Adipocyte (in vitro differentiated cells): ENCODE measurements around the gene PGAP3.
"Not testable (repeated sequence)": the region's sequence is repeated elsewhere in the genome, so short reads cannot be mapped to it uniquely, and the experiment has no call there.

Source experiments
- DNase-seq: peaks from one replicate; pipeline ENCODE4 v3.0.0-alpha.2; 2015; ENCODE audit warnings: low read depth
- H3K27me3 ChIP-seq: replicated peaks from 2 replicates; pipeline ENCODE4 v1.7.0; 2013; ENCODE audit warnings: mild to moderate bottlenecking, low read length, moderate library complexity; ENCODE audit not compliant: control insufficient read depth, insufficient read depth
- H3K36me3 ChIP-seq: 2 replicates; pipeline ENCODE4 v1.7.0; 2013; ENCODE audit warnings: low read length, mild to moderate bottlenecking, moderate library complexity; ENCODE audit not compliant: control insufficient read depth, insufficient read depth, severe bottlenecking
- H3K4me1 ChIP-seq: 2 replicates; pipeline ENCODE4 v1.7.0; 2013; ENCODE audit warnings: mild to moderate bottlenecking, low read length, moderate library complexity; ENCODE audit not compliant: control insufficient read depth, insufficient read depth
- H3K4me3 ChIP-seq: 2 replicates; pipeline ENCODE4 v1.7.0; 2013; ENCODE audit warnings: mild to moderate bottlenecking, low read length, moderate library complexity
- H3K9ac ChIP-seq: 2 replicates; pipeline ENCODE4 v1.7.0; 2013; ENCODE audit warnings: mild to moderate bottlenecking, low read length, moderate library complexity
- H3K9me3 ChIP-seq: 2 replicates; pipeline ENCODE4 v1.7.0; 2013; ENCODE audit warnings: mild to moderate bottlenecking, low read length, moderate library complexity; ENCODE audit not compliant: control insufficient read depth

The PGAP3 gene

DNA sequence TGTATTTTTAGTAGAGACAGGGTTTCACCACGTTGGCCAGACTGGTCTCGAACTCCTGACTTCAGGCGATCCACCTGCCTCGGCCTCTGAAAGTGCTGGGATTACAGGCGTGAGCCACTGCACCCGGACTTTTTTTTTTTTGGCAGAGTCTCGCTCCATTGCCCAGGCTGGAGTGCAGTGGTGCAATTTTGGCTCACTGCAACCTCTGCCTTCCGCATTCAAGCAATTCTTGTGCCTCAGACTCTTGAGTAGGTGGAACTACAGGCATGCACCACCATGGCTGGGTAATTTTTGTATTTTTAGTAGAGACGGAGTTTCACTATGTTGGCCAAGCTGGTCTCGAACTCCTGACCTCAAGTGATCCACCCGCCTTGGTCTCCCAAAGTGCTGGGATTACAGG is 23.2 kb upstream of the PGAP3 start:
- not testable (repeated sequence) for H3K9ac ChIP-seq, H3K9me3 ChIP-seq, H3K4me3 ChIP-seq, DNase-seq, H3K27me3 ChIP-seq, H3K4me1 ChIP-seq
- peaks cover 66% of the 10 kb centered on the region for H3K36me3 ChIP-seq

GRCh38 chr17:39709998-39710964 is 22.4 kb upstream of the PGAP3 start:
- H3K9ac ChIP-seq, result no peak overlapping the region
- H3K4me3 ChIP-seq, result no peak overlapping the region
- no peaks in the 10 kb centered on the region for H3K4me1 ChIP-seq
- no peak for DNase-seq
- H3K27me3 ChIP-seq, result no peaks in the 10 kb centered on the region
- peaks cover 58% of the 10 kb centered on the region for H3K36me3 ChIP-seq
- H3K9me3 ChIP-seq, result no peaks in the 10 kb centered on the region

DNA sequence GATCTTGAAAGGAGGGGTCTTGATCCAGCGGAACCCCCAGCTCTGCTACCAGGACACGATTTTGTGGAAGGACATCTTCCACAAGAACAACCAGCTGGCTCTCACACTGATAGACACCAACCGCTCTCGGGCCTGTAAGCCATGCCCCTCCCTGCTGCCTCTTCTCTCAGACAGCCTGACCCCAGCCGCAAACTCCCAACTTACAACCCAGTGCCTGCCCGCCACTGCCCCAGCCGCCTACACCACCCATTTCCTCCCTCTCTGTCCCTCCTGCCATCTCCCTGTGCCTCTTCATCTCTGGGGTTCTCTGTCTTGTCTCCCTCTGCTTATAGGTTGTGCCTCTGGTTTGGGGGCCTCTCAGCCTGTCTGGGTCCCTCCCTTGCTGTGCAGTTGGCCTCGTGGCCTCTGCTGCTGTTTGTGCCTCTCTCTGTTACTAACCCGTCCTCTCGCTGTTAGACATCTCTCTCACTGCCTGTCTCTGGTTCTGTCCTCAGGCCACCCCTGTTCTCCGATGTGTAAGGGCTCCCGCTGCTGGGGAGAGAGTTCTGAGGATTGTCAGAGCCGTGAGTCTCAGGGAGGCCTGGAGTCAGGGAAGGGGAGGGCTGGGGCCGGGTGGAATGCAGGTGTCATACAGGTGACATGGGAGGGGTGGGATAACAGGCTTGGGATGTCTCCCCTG is 21.6 kb upstream of the PGAP3 start:
- Histone ChIP-seq H3K36me3 (peaks cover 53% of the 10 kb centered on the region), H3K9ac (no peak overlapping the region), H3K9me3 (no peaks in the 10 kb centered on the region), H3K4me1 (no peaks in the 10 kb centered on the region), H3K4me3 (no peak overlapping the region), H3K27me3 (no peaks in the 10 kb centered on the region)
- DNase-seq, result no peak

GRCh38 chr17:39706921-39707337 is 19.1 kb upstream of the PGAP3 start:
- DNase-seq, result no peak
- no peak overlapping the region for H3K4me3 ChIP-seq
- H3K9ac ChIP-seq, result no peak overlapping the region
- peaks cover 39% of the 10 kb centered on the region for H3K36me3 ChIP-seq
- H3K9me3 ChIP-seq, result no peaks in the 10 kb centered on the region
- no peaks in the 10 kb centered on the region for H3K4me1 ChIP-seq
- no peaks in the 10 kb centered on the region for H3K27me3 ChIP-seq

DNA sequence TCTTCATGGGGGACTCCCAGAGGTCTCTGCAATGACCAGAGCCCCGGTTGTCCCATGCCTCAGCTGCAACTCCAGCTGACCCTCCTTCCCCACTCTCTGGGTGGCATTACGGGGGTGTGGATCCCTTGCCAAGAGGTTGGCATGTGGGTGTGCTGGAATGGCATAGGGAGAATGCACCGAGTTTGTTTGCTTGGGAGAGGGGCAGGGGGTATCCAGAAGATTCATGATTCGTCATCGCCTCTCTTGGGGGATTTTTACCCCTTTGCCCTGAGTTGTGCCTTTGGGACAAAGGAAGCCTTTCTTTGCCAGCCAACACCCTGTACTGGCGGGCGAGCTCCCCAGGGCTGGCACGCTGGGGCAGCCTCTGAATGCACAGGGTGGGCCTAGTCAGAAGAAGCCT is 18.5 kb upstream of the PGAP3 start:
- no peak overlapping the region for H3K9ac ChIP-seq
- peaks cover 33% of the 10 kb centered on the region for H3K36me3 ChIP-seq
- H3K9me3 ChIP-seq, result no peaks in the 10 kb centered on the region
- H3K27me3 ChIP-seq, result no peaks in the 10 kb centered on the region
- DNase-seq, result no peak
- no peak overlapping the region for H3K4me3 ChIP-seq
- H3K4me1 ChIP-seq, result peaks cover 4% of the 10 kb centered on the region

- Histone ChIP-seq H3K4me3 (no peak overlapping the region), H3K9me3 (no peaks in the 10 kb centered on the region), H3K36me3 (peaks cover 31% of the 10 kb centered on the region), H3K4me1 (peaks cover 5% of the 10 kb centered on the region), H3K27me3 (no peaks in the 10 kb centered on the region), H3K9ac (no peak overlapping the region)
- DNase-seq, result no peak
Measured at GRCh38 chr17:39705786-39706348, 18.0 kb upstream of the PGAP3 start.

DNA sequence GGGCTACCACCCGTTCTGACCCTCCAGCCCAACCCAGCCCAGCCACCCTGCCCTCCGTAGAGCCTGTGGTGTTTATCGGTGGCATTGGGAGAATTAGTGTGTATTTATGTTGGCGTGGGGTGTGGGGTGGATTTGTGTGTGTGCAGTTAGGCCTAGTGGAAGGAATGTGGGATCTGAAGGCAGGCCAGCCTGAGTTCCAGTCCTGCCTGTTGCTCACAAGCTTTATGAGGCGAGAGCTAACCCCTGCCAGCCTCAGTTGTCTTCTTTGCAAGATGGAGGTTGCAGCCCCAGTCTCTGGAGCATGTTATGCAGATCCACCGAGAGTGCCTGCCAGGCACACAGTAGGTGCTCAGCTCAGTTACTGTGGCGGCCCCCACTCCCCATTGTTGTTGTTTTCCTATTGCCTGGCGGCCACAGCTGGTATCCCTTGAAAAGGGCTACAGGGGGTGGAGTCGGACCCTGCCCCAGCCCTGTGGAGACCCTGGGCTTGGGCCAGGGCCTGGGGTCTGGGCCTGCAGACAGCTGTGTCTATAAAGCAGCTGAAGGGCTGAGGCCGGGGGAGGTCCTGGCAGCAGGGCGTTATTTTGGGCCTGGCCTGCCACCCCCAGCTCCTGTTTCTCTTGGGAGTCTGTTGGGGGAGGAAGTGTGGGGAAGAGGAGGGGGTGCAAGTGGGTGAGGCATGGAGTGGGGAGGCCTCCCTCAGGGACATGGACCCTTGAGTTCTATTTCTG is 17.1 kb upstream of the PGAP3 start:
- no peak overlapping the region for H3K4me3 ChIP-seq
- no peaks in the 10 kb centered on the region for H3K9me3 ChIP-seq
- peaks cover 26% of the 10 kb centered on the region for H3K36me3 ChIP-seq
- peaks cover 5% of the 10 kb centered on the region for H3K4me1 ChIP-seq
- H3K27me3 ChIP-seq, result no peaks in the 10 kb centered on the region
- H3K9ac ChIP-seq, result no peak overlapping the region
- peak; percentile 62 for DNase-seq

GRCh38 chr17:39703913-39704312 is 16.1 kb upstream of the PGAP3 start:
- H3K9ac ChIP-seq, result no peak overlapping the region
- DNase-seq, result no peak
- H3K9me3 ChIP-seq, result no peaks in the 10 kb centered on the region
- H3K4me1 ChIP-seq, result peaks cover 8% of the 10 kb centered on the region
- no peak overlapping the region for H3K4me3 ChIP-seq
- H3K27me3 ChIP-seq, result no peaks in the 10 kb centered on the region
- peaks cover 17% of the 10 kb centered on the region for H3K36me3 ChIP-seq

GRCh38 chr17:39702901-39703893 is 15.3 kb upstream of the PGAP3 start:
- Histone ChIP-seq H3K9me3 (no peaks in the 10 kb centered on the region), H3K4me1 (peaks cover 8% of the 10 kb centered on the region), H3K27me3 (no peaks in the 10 kb centered on the region), H3K36me3 (peaks cover 10% of the 10 kb centered on the region), H3K9ac (no peak overlapping the region), H3K4me3 (no peak overlapping the region)
- no peak for DNase-seq

DNA sequence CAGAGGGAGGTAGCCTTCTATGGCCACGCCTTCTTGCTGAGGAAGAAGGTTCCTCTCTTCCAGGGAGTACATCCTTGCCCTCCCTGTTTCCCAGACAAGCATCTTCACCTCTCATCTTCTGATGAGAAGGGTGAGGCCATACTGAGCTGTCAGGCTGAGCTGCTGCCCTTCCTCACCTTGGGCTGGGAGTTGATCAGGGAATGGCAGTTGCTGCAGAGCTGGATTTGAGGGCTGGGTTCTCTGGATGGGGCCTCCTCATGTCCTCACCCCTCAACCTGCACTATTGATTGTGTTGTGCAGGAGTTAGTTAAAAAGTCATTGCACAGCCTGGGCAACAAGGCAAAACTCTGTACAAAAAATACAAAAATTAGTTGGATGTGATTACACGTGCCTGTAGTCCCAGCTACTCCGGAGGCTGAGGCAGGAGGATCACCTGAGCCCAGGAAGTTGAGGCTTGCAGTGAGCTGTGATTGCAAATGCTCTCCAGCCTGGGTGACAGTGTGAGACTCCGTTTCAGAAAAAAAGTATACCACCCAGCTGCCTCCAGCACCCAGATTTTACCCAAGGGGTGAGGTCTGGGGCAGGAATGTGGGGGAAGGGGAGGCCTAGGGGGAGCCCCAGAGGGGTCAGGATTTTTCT is 14.0 kb upstream of the PGAP3 start:
- no peaks in the 10 kb centered on the region for H3K27me3 ChIP-seq
- peaks cover 2% of the 10 kb centered on the region for H3K36me3 ChIP-seq
- no peak for DNase-seq
- peak overlapping the region; percentile 84 for H3K4me3 ChIP-seq
- no peak overlapping the region for H3K9ac ChIP-seq
- H3K4me1 ChIP-seq, result peaks cover 8% of the 10 kb centered on the region
- no peaks in the 10 kb centered on the region for H3K9me3 ChIP-seq
